Measurements from ENCODE around the gene TMIGD2.

- no peak for TF ChIP-seq CTCF (conservative IDR thresholded peaks at IDR 0.05; ENCODE audit: low read depth, low read length)
- no peak for TF ChIP-seq EZH2 (IDR thresholded peaks at IDR 0.05; ENCODE audit: borderline replicate concordance, low read depth, low read length, poor library complexity, severe bottlenecking)
These were observed 40.1 kb upstream of the TMIGD2 start for GRCh38 chr19:4342314-4342614.
